HG03378 (cell line): Measurements from ENCODE around the gene PLEKHM1.
"Not testable (repeated sequence)": the region's sequence is repeated elsewhere in the genome, so short reads cannot be mapped to it uniquely, and the experiment has no call there.

Source experiments
- ATAC-seq: cut with Tn5 transposase; IDR thresholded peaks from one replicate; pipeline ENCODE4 v1.9.1; 2021; ENCODE audit warnings: mild to moderate bottlenecking, moderate library complexity; ENCODE audit not compliant: unreplicated experiment

The PLEKHM1 gene

DNA sequence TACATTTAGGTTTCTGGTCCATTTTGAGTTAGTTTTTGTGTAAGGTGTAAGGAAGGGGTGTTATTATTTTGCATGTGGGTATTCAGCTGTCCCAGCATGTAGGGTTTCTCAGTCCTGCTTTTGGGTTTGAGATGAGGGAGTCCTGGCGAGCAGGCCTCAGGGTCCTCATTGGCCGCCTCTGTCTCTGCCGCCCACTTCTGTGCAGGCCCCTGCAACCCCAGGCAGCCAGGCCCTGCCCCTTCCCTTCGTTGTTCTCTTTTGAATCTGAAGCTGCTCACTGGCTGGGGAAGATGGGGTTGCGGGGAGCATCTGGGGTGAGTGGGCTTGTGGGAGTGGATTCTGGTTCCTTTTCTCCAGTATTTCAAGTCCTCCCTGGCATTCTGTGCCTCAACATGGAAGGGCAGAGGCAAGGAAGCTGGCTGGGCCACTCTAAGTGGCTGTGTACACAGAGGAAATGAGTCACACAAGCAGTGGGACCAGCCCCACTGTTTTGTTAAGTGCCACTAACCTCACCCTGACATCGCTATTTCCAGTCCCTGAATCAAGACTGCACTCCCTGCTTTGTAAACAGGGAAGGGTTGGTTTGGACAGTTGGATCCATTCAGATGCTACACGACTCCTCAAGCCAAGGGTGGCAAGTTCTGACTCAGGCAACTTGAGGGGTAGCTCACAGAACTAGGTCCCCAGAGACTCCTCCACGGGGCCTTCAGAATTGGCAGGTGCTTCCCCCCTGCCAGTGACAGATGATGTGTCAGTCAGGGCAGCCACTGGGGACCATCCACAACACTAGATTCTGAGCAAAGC lies 28.8 kb downstream of the PLEKHM1 start:
- peak; percentile 65 for ATAC-seq

DNA sequence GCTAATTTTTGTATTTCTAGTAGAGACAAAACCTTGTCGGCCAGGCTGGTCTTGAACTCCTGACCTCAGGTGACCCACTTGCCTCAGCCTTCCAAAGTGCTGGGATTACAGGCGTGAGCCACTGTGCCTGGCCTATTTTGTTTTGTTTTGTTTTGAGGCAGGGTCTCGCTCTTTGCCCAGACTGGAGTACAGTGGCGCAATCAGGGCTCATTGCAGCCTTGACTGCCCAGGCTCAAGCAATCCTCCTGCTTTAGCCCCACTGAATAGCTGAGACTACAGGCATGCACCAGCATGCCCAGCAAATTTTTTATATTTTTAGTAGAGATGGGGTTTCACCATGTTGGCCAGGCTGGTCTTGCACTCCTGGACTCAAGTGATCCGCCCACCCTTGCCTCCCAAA lies 30.1 kb downstream of the PLEKHM1 start:
- ATAC-seq, result not testable (repeated sequence)

DNA sequence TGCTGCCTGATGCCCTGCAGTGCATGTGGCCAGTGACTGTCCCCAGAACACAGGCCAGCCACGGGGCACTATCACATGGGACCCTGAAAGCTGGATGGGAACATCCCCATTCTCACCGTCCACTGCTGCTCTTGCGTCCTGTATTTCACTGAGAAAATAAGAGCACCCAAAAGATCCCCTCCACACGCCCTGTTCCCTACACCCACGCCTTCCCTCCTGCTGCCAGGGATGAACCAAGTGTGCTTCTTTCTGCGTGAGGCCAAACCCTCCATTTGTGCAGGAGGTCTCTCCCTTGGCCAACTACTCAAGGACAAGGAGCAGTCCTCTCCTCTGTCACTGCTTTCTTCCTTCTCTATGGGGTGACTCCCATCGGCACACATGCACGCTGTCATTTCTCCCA lies 36.2 kb downstream of the PLEKHM1 start:
- not testable (repeated sequence) for ATAC-seq

DNA sequence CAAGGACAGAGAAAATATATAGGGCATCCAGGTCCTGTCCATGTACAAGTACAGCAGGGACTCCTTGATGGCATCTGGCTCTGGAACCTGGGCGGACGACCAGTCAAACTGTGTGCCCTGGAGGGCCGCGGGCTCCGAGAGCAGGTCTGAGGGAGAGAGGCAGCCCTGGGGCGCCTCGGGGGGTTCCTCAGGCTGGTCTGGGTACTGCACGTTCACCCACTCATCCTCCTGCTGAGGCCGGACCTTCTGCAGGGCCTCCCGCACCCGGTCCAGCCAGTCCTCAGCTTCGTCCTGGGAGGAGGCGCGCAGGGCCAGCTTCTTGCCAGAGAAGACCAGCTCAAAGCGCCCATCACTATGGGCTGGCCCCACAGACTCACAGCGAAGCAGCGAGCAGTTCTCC lies 36.8 kb downstream of the PLEKHM1 start:
- ATAC-seq, result not testable (repeated sequence)

DNA sequence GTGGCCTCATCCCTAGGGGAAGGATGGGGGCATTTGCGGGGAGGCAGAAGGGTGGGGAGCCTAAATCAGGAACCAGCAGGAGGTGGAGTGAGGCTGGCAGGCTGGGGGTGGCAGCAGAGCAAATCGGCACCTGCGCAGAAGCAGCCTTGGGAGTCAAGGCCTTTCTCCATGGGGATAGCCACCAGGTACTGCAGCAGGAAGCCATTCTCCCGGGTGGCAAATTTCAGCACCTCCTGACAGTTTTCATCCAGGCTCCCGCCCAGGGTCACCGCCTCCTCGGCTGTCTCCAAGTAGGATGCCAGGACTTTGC lies 37.3 kb downstream of the PLEKHM1 start:
- not testable (repeated sequence) for ATAC-seq

DNA sequence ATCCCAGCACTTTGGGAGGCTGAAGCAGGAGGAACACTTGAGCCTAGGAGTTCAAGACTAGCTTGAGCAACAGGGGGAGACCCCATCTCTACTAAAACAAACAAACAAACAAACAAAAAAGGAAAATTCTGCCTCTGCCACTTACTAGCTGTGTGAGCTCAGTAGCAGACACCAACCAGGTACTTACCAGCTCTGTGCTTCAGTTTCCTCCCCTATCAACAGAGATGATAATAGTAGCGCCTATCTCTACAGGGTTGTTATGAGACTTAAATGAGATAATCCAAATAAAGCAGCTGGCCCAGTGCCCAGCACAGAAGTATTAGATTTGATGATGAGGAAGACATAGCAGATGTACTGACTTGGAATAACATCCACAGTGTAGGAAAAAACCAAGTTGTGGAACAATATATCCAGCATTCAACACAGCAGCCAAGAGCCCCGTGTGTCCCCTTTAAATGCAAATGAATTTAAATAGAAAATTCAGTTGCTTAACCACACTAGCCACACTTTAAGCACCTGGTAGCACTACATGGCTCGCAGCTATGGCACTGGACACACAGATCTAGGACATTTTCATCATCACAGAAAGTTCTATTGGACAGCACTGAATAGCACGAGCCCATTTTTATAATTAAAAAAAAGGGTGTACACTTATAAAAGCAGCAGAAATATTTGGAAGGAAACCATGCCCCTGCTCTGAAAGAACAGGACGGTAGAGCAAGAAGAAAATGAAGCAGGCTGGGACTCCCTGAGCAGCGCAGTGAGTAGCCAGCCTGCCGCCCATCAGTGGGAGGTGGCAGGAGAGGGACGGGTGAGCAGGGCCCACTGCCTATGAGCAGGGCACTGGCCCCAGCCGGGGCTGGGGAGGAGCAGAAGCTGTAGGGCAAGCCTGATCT lies 37.9 kb downstream of the PLEKHM1 start:
- not testable (repeated sequence) for ATAC-seq

DNA sequence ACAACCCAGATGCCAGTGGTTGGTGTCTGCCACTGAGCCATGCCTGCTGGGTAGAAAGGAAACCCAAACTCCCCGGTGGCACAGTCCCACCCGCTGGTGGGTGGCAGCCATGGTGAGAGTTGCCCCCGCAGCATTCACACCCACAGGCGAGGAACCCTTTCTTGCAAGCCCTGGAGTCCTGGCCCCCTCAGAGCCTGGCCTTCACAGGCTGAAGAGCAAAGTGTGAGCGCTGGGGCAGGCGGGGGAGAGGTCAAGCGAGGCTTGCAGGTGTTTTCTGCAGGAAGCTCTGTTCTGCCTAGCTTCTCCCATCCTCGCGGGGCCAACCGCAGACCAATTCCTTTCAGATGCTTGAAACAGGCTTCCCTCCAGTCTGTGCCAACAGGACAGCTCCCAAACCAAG lies 38.9 kb downstream of the PLEKHM1 start:
- not testable (repeated sequence) for ATAC-seq

DNA sequence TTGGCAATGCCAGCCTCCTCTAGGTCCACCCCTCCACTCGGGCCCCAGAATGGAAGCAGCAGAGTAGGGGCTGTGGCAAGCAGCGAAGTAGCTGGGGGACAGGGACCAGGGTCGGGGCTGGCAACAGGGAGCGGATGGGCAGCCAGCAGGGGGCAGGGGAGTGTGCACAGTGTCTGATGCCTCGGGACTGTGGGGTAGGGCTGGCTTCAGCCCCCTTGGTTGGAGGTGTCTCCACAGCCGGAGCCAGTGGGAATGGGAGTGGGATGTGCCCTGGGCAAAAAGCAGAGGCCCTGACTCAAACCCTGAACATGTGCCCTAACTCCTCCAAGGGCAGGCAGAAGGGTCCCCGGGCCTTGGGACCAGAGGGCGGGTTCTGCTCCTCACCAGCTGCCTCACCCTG lies 39.4 kb downstream of the PLEKHM1 start:
- no peak for ATAC-seq

DNA sequence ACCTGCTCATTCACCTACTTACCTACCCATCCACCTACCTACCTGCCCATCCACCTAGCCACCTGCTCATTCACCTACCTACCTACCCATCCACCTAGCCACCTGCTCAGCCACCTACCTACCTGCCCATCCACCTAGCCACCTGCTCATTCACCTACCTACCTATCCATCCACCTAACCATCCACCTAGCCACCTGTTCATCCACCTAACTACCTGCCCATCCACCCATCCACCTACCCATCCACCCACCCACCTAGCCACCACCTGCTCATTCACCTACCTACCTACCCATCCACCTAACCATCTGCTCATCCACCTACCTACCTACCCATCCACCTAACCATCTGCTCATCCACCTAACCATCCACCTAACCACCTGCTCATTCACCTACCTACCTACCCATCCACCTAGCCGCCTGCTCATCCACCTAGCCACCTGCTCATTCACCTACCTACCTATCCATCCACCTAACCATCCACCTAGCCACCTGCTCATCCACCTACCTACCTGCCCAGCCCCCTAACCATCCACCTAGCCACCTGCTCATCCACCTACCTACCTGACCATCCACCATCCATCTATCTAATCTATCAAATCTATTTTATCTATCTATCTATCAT lies 40.7 kb downstream of the PLEKHM1 start:
- ATAC-seq, result not testable (repeated sequence)

DNA sequence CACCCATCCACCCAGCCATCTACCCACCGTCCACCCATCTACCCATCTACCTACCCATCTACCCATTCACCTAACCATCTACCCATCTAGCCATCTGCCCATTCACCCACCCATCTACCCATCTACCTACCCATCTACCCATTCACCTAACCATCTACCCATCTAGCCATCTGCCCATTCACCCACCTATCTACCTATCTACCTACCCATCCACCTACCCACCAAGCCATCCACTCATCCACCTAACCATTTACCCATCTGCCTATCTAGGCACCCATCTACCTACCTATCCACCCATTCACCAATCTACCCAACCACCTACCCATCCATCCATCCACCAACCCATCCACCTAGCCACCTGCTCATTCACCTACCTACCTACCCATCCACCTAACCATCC lies 41.3 kb downstream of the PLEKHM1 start:
- not testable (repeated sequence) for ATAC-seq

DNA sequence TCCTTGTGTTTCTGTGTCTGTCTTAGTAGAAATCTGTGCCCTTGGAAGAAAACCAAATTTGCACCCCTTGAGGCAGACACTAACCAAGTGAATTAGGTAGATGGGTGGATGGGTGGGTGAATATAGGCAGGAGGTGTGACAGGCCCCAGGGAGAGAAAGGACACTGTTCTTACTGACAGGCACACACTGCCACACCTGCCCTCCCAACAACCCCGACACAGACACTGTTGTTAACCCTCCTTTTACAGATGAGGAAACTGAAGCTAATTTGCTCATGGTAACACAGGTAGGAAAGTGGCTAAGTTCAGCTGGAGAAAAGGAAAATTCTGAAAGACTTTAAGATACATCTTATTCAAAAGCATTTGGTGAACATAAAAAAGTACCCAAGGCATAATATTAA lies 42.0 kb downstream of the PLEKHM1 start:
- not testable (repeated sequence) for ATAC-seq

DNA sequence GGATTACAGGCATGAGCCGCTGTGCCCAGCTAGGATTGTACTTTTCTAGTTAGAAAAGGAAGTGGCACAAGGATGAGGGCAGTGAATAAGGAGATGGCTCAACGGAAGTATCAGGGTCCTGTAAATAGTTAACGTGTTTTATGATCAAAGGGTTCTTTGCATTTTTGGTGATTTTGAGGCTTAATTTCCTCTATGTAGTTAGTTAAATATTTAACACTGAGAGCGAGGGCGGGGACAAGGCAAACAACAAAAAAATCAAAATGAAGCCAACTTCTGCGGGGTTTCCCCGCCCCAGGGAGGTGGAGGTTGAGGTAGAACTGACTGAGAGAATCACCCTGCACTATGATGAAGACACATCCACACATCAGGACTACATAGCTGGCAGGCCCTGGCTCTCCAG lies 42.5 kb downstream of the PLEKHM1 start:
- not testable (repeated sequence) for ATAC-seq

DNA sequence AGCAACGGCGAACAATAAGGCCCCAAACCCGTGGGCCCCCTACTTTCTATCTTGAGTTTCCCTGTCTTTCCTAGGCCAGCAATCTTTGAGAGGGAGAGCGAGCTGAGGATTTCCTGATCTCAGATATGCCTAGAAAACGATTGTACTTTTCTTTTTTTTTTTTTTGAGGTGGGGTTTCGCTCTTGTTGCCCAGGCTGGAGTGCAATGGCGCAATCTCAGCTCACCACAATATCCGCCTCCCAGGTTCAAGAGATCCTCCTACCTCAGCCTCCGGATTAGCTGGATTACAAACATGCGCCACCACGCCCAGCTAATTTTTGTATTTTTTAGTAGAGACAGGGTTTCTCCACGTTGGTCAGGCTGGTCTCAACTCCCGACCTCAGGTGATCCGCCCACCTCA lies 42.9 kb downstream of the PLEKHM1 start:
- ATAC-seq, result not testable (repeated sequence)

DNA sequence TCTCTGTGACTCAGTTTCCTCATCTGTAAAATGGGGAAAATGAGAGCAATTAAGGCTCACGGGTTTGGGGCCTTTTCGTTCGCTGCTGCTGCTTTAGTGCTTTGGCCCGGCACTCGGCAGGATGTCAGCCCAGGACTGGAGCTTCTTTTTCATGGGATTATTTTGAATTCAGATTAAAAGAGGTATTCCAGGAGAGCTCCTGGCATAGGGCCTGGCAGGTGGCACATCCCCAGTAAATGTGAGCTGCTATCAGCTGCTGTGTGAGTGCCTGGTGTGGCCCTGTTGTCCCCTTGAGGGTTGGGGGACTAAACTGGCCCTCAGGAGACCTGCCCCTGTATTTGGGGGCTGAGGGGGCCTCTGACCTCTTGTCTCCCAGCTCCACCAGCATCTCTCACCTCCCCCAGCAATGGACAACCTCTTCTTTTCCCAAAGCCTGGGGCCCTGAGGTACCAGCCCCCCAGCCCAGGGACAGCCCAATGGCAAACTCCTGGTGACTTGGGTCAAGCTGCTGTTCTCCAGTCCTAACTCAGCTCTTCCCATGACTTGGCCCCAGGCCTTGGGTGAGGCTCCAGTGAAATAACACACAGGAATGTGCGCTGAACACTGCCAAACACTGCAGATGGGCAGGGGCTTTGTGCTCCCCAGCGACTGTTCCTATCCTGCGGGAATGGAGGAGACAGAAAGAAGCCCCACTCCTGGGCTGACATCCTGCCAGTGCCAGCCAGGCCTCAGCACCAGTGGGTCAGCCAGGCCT lies 43.5 kb downstream of the PLEKHM1 start:
- not testable (repeated sequence) for ATAC-seq

DNA sequence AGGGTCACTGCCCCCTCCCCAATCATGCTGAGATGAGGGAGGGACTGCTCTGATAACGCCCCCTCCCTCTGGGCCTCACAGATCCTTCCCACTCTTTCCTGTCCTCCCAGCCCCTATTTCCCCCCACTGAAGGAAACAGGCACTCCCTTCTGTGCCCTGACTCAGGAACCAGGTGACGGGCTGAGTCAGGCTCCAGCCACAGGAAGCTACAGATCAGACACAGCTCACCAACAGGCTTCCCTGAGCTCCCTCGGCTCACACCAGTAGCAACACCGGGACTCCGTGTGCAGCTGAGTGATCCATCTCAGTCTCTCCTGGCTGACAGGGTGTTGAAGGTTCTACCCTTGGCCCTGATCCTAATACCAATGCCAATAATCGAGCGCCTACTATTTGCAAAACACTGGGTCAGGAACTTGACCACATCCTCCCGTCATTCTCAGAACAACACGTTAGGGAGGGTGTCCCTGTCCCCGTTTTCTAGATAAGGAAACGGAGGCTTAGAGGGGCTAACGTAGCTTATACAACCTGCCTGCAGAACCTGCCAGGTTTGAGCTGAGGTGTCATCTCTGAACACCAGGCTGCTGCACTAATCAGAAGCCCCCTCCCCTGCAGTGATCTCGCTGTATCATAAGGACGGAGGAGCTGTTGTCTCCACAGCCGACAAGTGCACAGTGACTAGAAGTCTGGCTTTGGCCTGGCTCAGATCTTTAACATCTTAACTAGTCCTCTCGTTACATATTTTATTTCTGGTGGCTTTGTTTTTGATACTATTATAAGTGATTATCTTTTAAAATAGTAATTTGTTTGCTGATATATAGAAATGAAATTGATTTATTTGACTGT lies 44.4 kb downstream of the PLEKHM1 start:
- not testable (repeated sequence) for ATAC-seq

DNA sequence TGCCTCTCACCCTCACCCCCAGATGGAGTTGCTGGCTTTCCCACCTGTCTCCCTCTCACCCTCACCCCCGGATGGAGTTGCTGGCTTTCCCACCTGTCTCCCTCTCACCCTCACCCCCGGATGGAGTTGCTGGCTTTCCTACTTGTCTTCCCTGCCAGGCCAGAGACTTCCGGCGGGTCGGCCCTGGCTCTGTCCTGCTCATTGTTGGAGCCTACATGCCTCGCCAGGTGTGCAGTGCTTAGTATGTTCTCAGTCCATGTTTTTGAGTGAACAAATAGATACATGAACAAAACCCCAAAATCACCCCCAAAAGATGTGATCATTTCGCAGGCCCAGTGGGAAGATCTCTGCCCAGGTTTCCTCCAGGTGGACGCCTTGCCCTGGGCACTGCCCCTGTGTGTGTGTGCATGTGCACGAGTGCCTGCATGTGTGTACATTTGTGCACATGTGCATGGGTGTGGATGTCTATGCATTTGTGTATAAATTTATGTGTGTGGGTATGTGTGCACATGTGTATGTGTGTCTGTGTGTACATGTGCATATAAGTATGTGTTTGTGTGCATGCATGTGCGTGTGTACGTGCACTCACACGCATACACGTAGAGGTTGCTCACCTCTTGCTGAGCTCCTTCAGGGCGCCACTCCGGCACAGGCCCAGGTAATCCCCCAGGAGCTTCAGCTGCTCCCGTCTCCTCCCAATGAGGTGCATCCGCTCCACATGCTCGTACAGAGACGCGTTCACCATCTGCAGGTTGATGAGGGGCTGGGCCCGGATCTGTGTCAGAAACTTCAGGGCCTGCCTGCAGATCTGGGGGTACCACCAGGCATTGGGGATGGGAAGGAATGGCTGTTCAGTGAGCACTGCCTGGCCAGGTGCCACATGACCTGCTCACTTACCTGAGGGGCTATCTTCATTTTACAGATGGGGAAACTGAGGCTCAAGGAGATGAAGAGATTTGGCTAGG lies 45.4 kb downstream of the PLEKHM1 start:
- ATAC-seq, result not testable (repeated sequence)

DNA sequence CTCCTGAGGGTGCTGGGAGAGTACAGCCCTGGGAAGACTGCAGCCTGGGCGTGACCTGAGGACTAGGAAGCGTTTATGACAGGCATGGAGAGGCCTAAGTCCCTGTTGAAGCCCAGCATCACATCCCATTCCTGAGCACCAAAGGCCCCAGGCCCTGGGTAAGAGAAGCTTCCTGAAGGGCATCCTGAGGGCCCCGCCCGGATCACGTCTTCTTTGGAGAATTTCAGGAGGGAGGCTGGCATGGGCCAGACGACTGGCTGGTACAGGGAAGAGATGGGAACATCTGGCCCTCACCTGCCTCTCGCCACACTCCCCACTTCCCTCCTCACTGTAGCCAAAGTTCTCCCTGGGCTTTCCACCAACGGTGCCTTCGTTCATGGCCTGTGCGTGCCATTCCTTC lies 46.2 kb downstream of the PLEKHM1 start:
- ATAC-seq, result not testable (repeated sequence)

DNA sequence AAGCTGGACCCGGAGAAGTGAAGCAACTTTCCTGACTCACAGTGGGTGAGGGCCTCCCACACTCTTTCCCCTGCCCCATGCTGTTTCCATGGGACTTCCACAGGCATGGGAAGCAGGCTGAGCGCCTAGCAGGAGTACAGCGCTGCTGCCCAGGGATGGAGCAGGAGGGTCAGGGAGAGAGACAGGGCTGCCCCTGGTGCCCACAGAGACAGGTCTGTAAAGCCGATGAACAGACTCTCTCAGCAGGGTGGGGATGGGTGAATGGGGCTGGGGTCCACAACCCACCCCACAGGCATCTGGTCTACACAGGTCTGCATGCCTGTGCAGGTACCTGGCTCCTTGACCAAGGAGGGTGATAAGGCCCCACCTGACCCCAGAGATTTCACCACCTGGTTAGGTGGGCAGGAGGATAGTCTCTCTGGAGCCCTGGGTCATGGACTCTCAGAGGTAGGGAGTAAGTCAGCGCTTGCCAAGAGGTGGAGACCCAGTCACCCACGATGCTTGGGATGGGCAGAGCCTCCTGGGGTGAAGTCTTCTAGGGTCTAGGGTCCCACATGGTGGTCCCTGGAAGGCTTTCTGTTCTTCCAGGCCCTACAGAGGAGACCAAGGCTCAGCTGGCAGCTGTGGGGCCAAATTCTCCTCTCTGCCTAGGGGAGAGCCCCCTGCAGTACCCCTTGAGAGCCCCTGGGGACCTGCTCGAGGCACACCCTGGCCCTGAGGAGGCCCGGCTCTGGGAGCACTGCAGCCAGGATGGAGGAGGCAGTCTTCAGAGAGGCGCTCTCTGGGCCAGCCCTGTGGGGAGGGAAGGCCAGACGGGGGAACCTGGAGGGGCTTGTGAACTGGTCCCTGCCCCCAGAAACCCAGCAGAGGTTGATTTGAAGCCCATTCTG lies 46.9 kb downstream of the PLEKHM1 start:
- not testable (repeated sequence) for ATAC-seq
